ENCODE data around the gene EZR. TPM values are rescaled to one million over a fixed set of nuclear protein-coding genes. Genes with fewer than 3 reads are reported as not detected.

Gene EZR
- total and polyA plus RNA-seq, 2 of the 8 experiments (the other 6 are each of a cell fraction or from before 2014, with no cell fraction given): 122 to 286 TPM

DNA sequence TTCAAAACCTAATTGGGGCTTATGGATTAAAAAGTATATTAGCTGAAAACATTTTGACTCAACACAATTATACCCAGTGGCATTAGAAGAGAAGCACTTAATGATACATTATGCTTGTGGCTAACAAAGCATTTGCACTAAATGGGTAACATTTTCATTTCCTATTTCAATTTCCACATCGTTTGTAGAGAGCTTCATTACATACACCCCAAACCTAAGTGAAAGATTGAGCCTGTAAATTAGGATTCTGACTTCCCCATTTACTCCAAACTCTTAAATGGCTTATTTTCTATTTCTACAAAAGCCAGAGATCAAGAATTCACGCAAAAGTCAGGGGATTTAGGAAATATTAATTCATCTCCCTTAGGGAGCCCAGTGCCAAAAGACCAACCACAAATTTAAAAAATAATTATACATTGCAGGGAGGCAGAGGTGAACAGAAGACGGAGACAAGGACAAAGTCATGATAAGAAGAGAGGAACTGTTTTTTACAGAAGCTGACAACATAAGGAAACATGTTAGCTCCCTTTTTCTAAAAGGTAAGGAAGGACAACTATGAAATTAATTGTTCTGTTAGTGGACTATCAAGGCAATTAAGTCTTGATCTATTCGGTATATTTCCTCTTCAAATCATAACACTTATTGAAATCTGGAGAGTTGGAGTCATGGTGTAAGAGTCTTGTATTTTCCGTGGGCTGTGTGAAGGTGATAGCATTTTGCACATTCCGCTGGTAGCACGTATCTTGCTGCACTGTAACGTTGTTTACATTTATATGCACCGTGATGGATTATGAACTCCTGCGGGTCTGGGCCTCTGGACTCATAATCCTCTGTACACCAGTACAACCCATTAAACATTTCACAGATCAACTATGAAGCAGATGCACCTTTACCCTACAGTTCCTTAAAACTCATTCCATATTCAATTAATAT lies 24.8 kb upstream of the EZR start:
- Histone ChIP-seq H2AFZ (ENCODE audit: low read length) (no peak overlapping the region), H3K4me2 (ENCODE audit: insufficient read depth in 1 of 2, low read depth in 2 of 2, low read length in 2 of 2) (no peak overlapping the region), H2BK15ac (ENCODE audit: low read length) (no peak overlapping the region), H3K18ac (ENCODE audit: extremely low read depth, low read length) (no peak overlapping the region), H4K5ac (ENCODE audit: insufficient read length, low read depth, low read length) (no peak overlapping the region), H3K56ac (replicated peaks; ENCODE audit: insufficient read length, low read depth, low read length) (no peak overlapping the region), H3K9ac (replicated peaks in 1 of 4; ENCODE audit: extremely low read depth in 1 of 4, low read depth in 3 of 4, low read length in 3 of 4) (no peak overlapping the region), H3K9me3 (ENCODE audit: insufficient read depth in 2 of 2, low read depth in 1 of 2, low read length in 1 of 2) (no peaks in the 10 kb centered on the region), H4K20me1 (replicated peaks in 1 of 2; ENCODE audit: control insufficient read depth in 1 of 2, insufficient read depth in 2 of 2, low read length in 2 of 2) (no peaks in the 10 kb centered on the region), H2AK5ac (ENCODE audit: low read depth, low read length) (no peak overlapping the region), H3K36me3 (ENCODE audit: control insufficient read depth in 2 of 4, insufficient read depth in 4 of 4, low read length in 3 of 4) (no peaks in the 10 kb centered on the region), H2BK120ac (replicated peaks; ENCODE audit: low read depth, low read length) (no peak overlapping the region), H4K91ac (replicated peaks; ENCODE audit: insufficient read length, low read length) (no peak overlapping the region), H3K14ac (ENCODE audit: insufficient read length) (no peak overlapping the region), H3K4ac (replicated peaks; ENCODE audit: insufficient read length, low read depth, low read length) (no peak overlapping the region), H3K23ac (ENCODE audit: insufficient read length) (no peak overlapping the region), H2BK5ac (ENCODE audit: low read depth, low read length) (no peak overlapping the region), H3K4me3 (ENCODE audit: extremely low read depth in 1 of 4, insufficient read depth in 2 of 4, low read depth in 3 of 4, low read length in 4 of 4) (no peak overlapping the region), H2BK20ac (ENCODE audit: low read length) (no peak overlapping the region; the same call in 1 of the 2 replicates), H3K4me1 (replicated peaks in 1 of 4; ENCODE audit: control insufficient read depth in 3 of 4, insufficient read depth in 4 of 4, low read length in 3 of 4) (no peaks in the 10 kb centered on the region), H2BK12ac (ENCODE audit: low read depth, low read length) (0 out of 2 replicates have a peak overlapping the region, but pooled peaks have one; percentile 46), H3K79me2 (ENCODE audit: control insufficient read depth in 1 of 2, insufficient read depth in 2 of 2, low read length in 2 of 2) (no peaks in the 10 kb centered on the region), H3K27me3 (replicated peaks in 1 of 4; ENCODE audit: control insufficient read depth in 3 of 4, extremely low read depth in 1 of 4, insufficient read depth in 3 of 4, low read length in 3 of 4) (no peaks in the 10 kb centered on the region), H3K27ac (ENCODE audit: low read depth, low read length) (no peak overlapping the region), H4K8ac (ENCODE audit: extremely low read depth, insufficient read depth, low read length) (no peak overlapping the region), H3K23me2 (ENCODE audit: low read depth, low read length) (no peaks in the 10 kb centered on the region), H3K79me1 (ENCODE audit: low read depth, low read length) (no peaks in the 10 kb centered on the region)
- FAIRE-seq: no peak
- TF ChIP-seq POLR2AphosphoS5 (IDR thresholded peaks at IDR 0.05; ENCODE audit: low read depth, low read length) (no peak), PHF8 (conservative IDR thresholded peaks at IDR 0.05; ENCODE audit: low read depth, low read length) (no peak), SUZ12 (IDR thresholded peaks at IDR 0.05; ENCODE audit: low read length) (no peak), TBP (IDR thresholded peaks at IDR 0.05; ENCODE audit: low read depth, low read length) (no peak), CHD2 (IDR thresholded peaks at IDR 0.05; ENCODE audit: low read length) (no peak), ZNF274 (IDR thresholded peaks at IDR 0.05; ENCODE audit: borderline replicate concordance, extremely low read depth, low read length) (no peak), KDM1A (IDR thresholded peaks at IDR 0.05; ENCODE audit: borderline replicate concordance, low read length) (no peak), JUND (IDR thresholded peaks at IDR 0.05; ENCODE audit: low read length) (no peak), BRCA1 (IDR thresholded peaks at IDR 0.05; ENCODE audit: low read depth, low read length) (no peak)
- 89% methylated on average over 10 of the region's 10 CpGs; no CpG with 5 or more reads in 1 of the 2 experiments for WGBS, 2 experiments (ENCODE audit: extremely low coverage in 1 of 2, insufficient coverage in 1 of 2, insufficient read length in 1 of 2, insufficient replicate concordance in 2 of 2, low coverage in 1 of 2, low lambda C conversion rate in 2 of 2, missing lambda C conversion rate in 1 of 2)
- DNase-seq (ENCODE audit: low read depth in 1 of 2, low spot score in 2 of 2): no peak
- POLR2A ChIA-PET (ENCODE audit: partially characterized antibody): interaction anchor here (0.7 to 1.6 kb wide), 3 partner anchors 8 to 10 kb away, joined by 3 to 8 read pairs (median 4); no protein-coding TSS in a partner anchor
- CTCF ChIA-PET (ENCODE audit: partially characterized antibody): interaction anchor here (0.6 to 1.3 kb wide), 4 partner anchors 14 to 300 kb away, joined by 3 to 4 read pairs (median 3); no protein-coding TSS in a partner anchor
